ENCODE measurements around the gene NRXN3.

NRXN3 gene

DNA sequence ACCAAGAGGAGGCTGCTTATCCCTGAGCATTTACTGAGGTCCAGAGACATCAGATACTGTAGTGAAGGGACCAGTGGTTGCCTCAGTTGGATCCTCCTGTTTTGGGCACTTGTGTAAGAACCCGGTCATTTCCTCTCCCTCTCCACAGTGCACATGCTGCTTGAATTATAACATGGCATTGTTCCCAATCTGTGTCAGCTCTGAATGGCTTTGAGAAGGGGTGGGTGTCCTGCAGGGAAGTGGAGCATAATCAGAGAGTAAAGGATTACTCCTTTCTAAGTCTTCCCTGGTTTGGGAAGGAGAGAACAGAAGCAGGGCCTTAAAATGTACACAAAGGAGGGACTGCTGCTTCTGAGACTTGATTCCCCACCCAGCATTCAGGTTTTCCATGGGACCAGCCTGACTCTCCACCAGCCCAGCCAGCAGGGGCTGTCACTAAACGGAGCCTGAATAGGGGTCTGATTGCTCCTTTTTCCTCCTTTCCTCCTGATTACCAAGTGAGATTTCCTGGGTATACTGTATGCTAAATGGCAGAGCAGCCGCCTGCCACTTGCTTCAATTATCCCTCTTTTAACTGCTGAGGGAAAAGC lies 78.4 kb downstream of the NRXN3 start:
- DNase-seq, result no peak

DNA sequence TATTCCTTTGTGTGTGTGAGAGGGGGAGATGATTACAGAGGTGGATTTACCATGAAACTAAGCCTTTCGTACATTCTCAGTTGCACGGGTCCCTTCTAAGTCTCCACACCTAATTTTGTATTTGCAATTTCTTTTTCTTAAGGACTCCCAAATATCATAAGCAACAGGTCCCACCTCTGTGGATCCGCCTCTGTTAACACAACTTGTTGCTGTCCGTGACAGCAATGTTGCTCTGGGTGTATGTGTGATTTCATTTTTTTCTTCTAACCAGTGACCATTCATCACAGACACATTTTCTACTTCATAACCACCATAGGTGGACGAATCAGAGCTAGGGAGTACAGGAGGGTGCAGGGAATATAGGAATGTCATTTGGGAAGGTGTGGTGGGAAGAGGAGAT lies 81.1 kb downstream of the NRXN3 start:
- no peak for DNase-seq

DNA sequence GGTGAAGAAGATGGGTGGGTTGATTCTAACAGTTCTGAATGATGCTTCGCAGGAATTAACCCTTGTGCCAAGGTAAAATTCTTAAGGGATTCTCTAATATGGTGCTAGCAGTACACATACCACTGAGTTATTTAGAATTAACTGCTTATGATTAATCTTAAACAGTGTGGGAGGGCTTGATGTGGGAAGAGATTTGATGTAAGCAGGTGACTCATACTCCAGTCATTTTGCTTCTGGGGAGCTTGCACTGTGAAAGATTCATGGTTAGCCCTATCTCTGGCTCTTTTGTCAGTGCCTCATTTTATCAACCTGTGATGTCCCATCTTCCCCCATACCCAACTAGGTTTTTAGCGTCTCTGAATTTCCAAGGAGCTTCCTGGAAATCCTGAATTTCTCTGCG lies 83.8 kb downstream of the NRXN3 start:
- no peak for DNase-seq

DNA sequence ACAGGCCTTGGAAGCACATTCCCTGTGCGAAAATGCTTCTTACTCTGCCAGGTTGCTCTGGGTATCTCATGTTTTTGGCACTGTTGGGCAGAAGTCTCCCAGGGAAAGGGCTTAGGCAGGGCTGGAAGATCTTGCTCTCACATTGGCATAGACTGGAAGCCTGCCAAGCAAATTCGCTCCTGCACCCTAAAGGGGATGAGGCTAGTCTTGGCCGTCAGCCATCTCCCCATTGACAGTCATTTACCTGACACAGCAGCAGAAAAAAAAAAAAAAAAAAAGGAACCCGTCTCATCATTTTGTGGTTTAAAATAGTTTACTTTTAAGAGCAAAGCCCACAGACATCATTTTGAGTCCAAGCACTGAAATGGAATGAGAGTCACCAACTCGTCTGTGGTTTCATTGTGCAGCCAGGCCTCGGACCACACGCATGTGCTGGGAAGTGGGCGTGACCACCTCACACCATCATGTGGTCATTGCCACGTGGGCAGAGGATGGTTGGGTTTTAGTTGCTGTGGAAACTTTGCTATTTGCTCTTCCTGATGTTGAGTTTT lies 84.8 kb downstream of the NRXN3 start:
- DNase-seq, result no peak

DNA sequence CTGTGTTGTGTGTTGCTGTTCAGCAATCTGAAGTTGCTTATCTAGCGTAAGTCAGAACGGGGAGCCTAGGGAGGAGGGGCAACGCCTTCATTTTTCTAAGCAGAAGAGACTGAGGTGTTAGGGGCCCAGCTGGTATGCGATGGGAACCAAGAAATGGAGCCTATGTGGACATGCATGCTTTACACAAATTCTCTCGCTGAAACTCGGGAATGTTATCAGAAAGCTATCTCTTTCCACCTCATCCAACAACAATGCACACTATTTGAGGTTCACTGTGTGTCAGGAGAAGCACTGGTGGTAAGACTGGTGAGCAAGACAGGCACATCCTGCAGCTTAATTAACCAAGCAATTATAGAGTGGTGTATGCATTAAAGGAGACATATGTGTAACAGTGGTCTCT lies 89.7 kb downstream of the NRXN3 start:
- no peak for DNase-seq

DNA sequence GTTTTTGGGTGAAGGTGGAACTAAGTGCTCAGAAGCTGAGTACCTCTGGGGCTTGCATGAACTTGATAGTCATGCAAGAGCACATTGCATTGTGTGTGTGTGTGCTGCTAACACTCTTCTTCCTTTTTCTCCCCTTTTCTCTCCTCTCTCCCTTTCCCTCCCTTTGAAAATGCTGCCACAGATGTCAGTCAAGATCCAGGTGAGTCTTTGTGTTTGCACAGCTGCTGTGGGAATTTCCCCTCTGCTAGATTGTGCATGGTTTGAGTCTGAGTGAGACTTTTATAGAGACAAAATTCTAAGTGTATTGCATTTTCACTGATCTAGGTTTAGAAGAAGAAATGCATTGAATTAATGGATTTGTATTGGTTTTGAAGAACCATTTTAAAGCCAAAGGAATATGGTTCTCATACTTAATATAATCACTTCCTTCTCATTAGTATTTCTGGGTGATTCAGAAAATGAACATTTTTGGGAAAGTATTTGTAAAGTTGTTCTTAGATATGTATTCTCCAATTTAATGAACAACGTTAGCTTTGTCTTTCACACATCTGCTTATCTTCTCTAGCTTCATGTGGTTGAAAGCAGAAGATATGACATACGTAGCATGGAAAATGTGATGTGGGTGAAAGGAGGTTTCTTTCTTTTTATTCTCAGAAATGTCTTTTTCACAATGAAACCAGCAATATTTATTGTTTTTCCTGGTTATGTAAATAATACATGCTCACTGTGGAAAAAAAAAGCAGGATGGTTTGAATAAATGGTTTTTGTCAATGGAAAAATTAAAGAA lies 108.5 kb downstream of the NRXN3 start:
- DNase-seq, result no peak

DNA sequence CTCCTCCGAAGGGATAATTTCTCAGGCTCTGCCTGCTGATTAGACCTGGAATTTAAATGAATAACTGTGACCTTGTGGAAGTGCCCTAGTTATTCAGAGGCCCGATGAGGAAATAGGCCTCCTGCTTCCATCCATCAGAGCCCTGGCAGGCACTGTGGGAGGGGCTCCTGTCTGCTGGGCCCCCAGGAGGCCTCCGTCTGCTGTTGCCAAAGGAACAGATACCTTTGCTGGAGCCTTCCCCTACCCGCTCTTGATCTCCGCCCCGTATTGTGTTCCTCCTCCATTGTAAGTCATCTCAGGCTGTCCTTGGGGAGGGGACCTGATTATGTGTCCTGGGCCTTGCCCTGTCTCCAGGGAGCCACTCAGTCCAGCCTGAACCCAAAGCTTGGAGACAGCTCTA lies 112.3 kb downstream of the NRXN3 start:
- no peak for DNase-seq

DNA sequence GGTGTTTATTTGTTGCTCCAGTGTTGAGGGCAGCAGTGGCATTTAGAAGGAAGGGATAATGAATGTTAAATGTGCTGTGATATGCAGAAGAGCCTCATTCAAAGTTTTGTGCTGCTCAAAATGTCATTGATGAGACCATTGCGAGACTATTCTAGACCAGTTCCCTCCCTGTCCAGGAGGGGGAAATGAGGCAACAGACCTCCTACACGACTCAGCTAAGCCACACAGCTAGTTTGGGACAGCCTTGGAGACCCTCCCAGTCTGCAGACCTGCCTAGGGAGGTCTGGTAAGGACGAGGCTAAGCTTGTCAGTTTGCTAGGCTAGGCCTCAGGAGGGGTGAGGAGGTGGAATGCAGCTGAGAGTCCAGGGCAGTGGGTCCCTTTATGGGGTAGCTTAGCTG lies 116.0 kb downstream of the NRXN3 start:
- no peak for DNase-seq

DNA sequence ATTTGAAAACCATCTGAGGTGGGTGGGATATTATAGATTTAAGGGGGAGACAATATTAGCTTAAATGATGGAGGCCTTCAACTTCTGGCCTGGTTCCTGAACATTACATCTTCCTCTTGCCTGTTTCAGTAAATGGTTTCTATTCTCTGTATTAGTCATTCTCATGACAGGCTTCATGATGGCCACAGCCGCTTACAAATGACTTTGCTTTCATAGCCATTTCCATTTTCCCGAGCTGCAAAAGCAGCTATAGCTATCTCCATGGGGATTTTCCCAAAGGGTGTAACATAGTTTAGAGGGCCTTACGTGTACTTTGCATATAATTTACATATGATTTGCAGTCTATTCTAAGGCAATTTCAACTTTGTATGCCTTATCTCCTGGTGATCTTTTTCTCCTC lies 121.8 kb downstream of the NRXN3 start:
- no peak for DNase-seq

DNA sequence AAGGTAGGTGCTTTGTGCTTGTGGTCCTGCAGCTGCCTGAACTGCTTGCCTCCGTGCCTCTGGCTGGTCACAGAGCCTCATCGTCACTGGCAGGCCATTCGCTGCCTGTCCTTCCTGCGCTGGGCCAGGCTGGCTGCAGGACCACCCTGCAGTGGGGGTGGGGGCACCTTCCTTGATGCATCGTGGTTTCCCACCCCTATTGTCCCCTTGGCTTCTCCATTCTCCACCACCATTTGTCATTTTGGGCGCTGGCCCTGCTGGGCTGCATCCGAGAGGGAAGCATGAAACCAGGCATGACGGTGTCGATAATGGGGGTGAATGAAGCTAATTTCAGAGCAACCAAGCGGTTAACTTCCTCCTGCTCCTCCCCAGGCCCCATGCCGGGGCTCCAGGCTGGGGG lies 127.7 kb downstream of the NRXN3 start:
- DNase-seq, result no peak

DNA sequence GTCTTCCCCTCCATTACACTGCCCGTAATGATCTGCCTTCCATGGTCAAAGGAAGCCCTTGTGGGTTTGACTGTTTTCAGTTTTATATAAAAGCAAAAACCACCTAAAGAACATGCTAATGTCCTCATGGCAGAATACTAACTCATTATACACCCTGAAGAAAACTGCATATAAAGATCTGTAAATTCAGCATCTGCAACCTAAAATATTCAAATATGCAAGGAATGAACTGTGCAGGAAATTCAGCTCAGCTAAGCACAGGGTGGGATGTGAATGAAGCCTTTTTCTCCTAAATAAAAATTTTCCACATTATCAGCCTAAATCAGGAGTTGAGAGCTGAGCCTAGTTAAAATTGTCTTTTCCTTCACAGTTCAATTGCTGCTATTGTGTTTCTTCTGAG lies 128.1 kb downstream of the NRXN3 start:
- no peak for DNase-seq

DNA sequence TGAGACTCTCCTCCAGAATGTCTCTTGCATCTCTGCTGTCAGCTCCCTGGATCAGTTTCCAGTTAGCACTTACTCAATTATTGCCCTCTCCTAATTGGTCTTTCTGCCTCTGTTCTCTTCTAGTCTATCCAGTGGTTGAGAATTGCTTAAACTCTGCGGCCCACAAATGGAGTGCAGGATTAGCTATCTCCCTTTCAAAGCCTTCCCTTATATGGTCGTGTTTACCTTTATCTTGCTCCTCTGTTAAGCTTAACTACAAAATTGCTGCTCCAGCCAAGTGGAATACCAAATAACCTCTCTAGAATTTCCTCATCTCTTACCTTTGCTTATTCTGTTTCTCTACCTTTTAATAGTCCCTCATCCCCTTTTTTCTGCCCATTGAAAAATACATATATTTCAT lies 132.7 kb downstream of the NRXN3 start:
- DNase-seq, result no peak

DNA sequence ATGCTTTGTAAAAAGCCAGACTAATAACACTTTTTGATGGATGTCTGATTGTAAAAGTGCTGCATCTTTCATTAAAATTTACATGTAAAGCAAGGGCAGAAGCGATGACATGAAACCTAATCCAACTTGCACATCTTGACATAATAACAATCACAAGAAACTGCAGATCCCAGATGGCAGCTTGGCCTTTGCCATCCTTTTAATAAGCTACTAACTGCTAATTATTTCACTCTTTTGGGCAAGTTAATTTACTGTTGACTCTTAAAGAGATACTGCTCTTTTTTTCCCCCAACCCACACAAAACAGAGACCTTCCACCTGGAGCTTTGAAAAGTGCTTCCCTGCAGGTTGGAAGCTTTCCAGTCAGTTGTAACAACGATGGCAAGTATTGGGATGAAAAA lies 137.5 kb downstream of the NRXN3 start:
- no peak for DNase-seq

DNA sequence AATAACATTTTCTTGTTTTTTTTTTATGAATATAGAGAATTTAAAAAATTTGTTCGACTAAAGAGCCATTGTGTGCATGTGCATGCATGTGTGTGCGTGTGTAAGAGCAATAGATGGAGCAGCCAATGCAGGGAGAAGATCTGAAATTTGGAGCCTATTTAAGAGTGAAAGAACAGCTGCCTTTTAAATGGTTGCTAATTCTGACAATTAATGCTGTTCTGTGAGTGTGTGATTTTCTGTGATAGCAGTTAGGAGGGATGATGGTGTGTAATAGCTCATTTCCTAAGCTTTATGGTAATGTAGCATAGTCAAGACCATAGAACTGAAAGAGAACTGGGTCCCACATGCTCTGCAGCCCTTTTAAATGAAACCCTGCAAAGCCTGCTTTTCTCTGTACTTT lies 137.9 kb downstream of the NRXN3 start:
- DNase-seq, result no peak

DNA sequence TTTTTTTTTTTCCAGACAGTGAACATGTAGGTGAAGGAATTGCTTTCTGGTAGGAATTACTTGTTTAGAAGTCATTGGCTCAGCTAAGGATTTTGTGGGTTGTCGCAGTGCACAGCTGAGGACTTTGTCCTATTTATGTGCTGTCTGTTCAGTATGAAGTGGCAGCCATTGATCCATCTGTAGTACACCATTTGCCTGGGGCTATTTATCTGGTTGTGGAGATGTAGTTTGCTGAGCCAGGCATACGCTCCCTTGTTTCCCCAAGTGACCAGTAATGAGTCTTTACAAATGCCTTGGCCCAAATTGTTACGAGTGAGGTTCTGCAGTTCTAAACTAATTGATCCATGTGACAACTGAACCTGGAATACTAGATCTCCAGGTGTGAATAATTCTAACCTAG lies 140.1 kb downstream of the NRXN3 start:
- no peak for DNase-seq

DNA sequence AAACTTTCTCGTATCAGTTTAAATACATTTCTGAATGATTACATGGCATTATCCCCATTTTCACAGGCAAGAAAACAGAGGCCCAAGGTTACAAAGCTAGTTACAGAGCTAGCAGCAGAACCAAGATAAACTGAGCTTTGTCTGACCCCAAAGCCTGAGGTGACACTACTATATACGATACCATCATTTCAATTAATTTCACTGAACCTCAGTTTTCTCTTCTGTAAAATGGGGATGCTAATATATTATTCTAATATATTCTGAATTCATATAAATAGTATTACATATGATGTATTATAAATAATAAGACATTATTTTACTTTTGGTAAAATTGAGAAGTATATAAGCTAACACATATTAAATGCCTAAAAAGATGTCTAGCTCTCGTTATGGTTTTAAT lies 143.3 kb downstream of the NRXN3 start:
- no peak for DNase-seq

DNA sequence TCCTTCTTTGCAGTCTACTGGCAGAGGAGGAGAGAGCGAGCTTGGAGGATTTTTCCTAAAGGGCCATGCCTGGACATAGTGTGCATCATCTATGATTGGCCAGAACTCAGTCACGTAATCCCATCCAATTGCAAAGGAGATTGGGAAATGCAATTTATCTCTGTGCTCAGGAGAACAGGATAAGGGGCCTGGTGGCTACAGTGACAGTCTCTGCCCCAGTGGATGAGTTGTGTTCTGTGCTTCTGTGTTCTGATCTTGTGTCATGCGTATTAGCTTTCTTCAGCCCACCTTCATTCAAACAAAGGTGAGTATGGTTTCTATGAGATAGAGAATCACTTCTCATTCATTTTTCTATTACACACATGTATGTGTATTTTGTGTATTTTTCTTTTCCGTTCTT lies 144.3 kb downstream of the NRXN3 start:
- no peak for DNase-seq

DNA sequence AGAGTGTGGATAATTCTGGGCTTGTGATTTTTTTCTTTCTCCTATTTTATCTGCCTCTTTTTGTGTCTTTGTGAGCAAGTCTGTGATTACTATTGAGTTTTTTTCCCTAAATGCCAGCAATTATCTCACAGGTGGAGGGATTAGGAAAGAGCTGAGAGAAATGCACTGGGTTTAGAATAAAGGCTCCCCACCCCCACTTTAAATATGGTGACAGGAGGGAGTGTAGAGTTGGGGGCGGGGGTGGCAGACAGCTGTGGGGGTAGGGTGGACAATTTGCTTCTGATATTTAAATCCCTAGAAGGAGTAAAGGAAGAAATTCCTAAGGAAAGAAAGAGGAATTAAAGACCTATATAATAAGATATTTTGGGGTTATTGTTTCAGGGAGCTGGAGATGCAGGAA lies 145.9 kb downstream of the NRXN3 start:
- DNase-seq, result no peak

DNA sequence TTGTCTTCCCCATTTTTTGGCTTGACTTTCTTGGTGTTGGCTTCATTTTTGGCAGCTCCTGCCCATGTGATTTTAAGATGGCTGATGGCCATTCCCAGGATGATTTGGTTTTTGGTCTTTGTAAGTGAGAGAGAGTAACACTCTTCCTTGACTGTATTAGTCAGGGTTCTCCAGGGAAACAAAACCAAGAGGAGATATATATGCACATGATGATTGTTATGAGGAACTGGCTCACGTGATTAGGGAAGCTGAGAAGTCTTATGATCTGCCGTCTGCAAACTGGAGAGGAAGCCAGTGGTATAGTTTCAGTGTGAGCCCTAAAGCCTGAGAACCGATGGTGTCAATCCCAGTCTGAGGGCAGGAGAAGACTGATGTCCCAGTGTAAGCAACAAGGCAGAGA lies 146.6 kb downstream of the NRXN3 start:
- no peak for DNase-seq

DNA sequence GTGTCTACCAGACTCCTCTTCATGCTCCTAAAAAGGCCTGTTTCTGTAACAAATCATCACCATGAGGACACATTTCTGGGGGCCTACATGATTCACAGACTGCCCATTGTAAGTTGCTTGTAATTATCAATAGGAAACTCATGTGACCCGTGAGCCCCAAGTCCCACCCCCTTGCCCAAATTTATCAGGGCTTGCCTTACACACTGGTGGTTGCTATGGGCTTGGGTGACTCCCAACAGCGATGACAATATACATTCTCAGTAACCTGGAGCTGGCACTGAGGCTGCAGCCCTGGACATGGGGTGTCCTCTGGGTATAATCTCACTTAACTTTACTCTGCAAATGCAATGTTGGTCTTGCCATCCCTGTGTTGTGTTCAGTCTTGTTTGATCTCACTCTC lies 149.2 kb downstream of the NRXN3 start:
- DNase-seq, result no peak

DNA sequence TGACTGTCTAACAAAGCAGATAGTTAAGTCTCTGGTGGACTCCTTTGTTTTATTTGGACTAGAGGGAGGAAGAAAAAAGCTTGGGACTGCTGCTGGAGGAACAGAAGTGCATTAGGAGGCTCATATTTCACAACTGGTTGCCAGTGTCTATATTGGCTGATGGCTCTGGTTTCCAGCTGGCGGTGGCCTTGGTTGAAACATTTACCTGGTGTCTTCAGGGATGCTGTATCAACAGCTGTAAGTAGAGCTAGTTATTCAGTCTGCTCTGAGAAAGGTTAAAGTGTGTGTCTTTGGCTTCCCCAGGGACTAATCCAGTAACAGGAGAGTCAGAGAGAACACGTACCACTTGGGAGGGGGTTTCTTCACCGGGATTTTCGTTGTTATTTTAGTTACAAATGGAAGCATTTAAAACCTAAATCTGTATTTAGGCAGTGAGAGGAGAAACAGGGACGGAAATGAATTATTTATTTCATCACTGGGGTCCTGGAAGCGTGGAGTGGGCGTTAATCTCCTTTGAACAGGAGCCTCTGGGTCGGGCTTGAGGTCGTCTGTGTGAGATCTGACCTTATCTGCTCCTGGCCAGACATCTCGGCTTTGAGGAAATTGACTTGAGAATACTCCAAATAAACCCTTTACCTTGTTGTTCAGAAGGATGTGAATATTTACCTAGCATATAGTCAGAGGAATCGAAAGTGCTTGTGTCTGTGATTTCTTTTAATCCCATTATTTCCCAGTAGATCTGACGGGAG lies 149.9 kb downstream of the NRXN3 start:
- no peak for DNase-seq

DNA sequence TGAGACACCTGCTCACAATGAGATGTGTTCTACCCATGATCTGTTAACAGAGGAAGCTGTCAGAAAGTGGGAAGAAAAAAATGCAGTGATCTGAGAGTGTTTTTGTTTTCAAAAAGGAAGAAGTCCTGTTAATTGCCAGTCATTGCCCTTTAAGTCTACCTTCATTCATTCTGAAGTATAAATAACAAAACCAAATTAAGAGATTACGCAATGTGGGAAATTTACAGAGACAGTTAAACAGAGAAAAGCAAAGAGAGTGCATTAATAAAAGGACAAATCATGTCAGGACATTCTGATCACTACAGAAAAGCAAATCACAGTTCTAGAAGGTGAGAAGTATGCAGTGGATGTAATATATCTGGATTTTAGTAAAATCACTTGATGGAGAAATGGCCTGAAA lies 154.2 kb downstream of the NRXN3 start:
- no peak for DNase-seq

DNA sequence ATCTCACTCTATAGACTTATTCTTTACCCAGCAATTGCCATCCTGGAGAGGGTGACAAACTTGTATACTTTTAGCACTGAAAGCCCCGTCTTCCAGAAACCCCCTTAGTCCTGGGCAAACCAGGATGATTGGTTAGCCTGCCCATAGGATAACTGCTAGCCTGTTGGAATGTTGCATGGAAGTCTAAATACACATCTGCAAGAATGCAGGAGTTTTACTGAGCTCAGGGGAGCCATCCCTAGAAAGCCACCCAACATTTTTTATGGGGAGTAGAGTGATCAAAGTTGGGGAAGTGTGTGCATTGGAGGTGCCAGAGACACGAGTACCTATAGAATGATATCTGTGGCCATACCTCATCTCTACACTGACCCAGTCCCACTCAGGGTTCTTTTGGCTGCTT lies 155.7 kb downstream of the NRXN3 start:
- no peak for DNase-seq
